Measurements from ENCODE around the gene TMEM95. TPM values are rescaled to one million over a fixed set of nuclear protein-coding genes. Genes with fewer than 3 reads are reported as not detected.
A peak's percentile ranks its signal among the peaks of the same experiment; 100 is the strongest.

Gene TMEM95
- total RNA-seq, 2 experiments from 2014 or later, result not detected

- intact Hi-C loops (cut with micrococcal nuclease), result no loop called here
- peak overlapping the region; percentile 89 for H3K27ac Mint-ChIP-seq
- no peaks in the 10 kb centered on the region for H3K9me3 Mint-ChIP-seq
- peaks cover 53% of the 10 kb centered on the region for H3K4me1 Mint-ChIP-seq (ENCODE audit: low read depth)
- CTCF ChIA-PET, result interaction anchor here (0.7 to 2.6 kb wide), 9 partner anchors 13 to 373 kb away, joined by 3 to 20 read pairs (median 5); partner anchors contain the start of genes ACADVL, ACAP1, DLG4 and NEURL4
- ATAC-seq, result peak; percentile 13
- peaks cover 56% of the 10 kb centered on the region for H3K36me3 Mint-ChIP-seq (ENCODE audit: low read depth)
- POLR2A ChIA-PET, result interaction anchor here (0.6 to 9.0 kb wide), 31 partner anchors 12 to 1895 kb away, joined by 3 to 150 read pairs (median 5); partner anchors contain the start of genes ACADVL, ACAP1, DLG4 and GABARAP
- H3K4me3 Mint-ChIP-seq, result peak overlapping the region; percentile 88
- no peaks in the 10 kb centered on the region for H3K27me3 Mint-ChIP-seq
- TF ChIP-seq CTCF (IDR thresholded peaks at IDR 0.05), result no peak
- DNase-seq, result peak; percentile 44
Measured at GRCh38 chr17:7313890-7314718, 40.9 kb upstream of the TMEM95 start.

- no peaks in the 10 kb centered on the region for H3K9me3 Mint-ChIP-seq
- ChIA-PET CTCF (interaction anchor here (1.1 to 2.6 kb wide), 6 partner anchors 10 to 373 kb away, joined by 3 to 20 read pairs (median 6); partner anchors contain the start of genes ACAP1, NEURL4 and TP53), POLR2A (interaction anchor here (0.6 to 9.0 kb wide), 27 partner anchors 12 to 371 kb away, joined by 3 to 150 read pairs (median 5); partner anchors contain the start of genes ACAP1, CD68, GABARAP and NEURL4)
- ATAC-seq (peak; percentile 82), DNase-seq (peak; percentile 96)
- no peak for TF ChIP-seq CTCF (IDR thresholded peaks at IDR 0.05)
- peaks cover 47% of the 10 kb centered on the region for H3K36me3 Mint-ChIP-seq (ENCODE audit: low read depth)
- peak within 1 kb of the TSS; percentile 89 for H3K27ac Mint-ChIP-seq
- intact Hi-C loops (cut with micrococcal nuclease), result no loop called here
- peak within 1 kb of the TSS; percentile 88 for H3K4me3 Mint-ChIP-seq
- H3K27me3 Mint-ChIP-seq, result no peaks in the 10 kb centered on the region
- H3K4me1 Mint-ChIP-seq (ENCODE audit: low read depth), result peaks cover 45% of the 10 kb centered on the region
Measured at GRCh38 chr17:7314719-7315569, 40.0 kb upstream of the TMEM95 start, which contains the start of gene GPS2. Gene GPS2 (minus strand): TSS chr17:7315360. CDS start chr17:7315052, 308 bp downstream.

- Mint-ChIP-seq H3K9me3 (no peaks in the 10 kb centered on the region), H3K36me3 (ENCODE audit: low read depth) (peaks cover 40% of the 10 kb centered on the region), H3K27ac (peak overlapping the region; percentile 89), H3K27me3 (no peaks in the 10 kb centered on the region), H3K4me1 (ENCODE audit: low read depth) (peaks cover 37% of the 10 kb centered on the region), H3K4me3 (peak overlapping the region; percentile 88)
- intact Hi-C loops (cut with micrococcal nuclease), result no loop called here
- no peak for DNase-seq
- no peak for ATAC-seq
- POLR2A ChIA-PET, result interaction anchor here (0.7 to 9.0 kb wide), 13 partner anchors 11 to 271 kb away, joined by 3 to 150 read pairs (median 4); partner anchors contain the start of genes ACAP1, CD68, NEURL4 and SLC2A4
- TF ChIP-seq CTCF (IDR thresholded peaks at IDR 0.05), result no peak
- CTCF ChIA-PET, result interaction anchor here (1.2 to 1.5 kb wide), 3 partner anchors 9 to 40 kb away, joined by 4 to 6 read pairs (median 5); no protein-coding TSS in a partner anchor
Measured at GRCh38 chr17:7315570-7316235, 39.3 kb upstream of the TMEM95 start.

- ATAC-seq (no peak), DNase-seq (no peak)
- intact Hi-C loops (cut with micrococcal nuclease), result no loop called here
- peak overlapping the region; percentile 55 for H3K27ac Mint-ChIP-seq
- no peak for TF ChIP-seq CTCF (IDR thresholded peaks at IDR 0.05)
- peaks cover 25% of the 10 kb centered on the region for H3K4me1 Mint-ChIP-seq (ENCODE audit: low read depth)
- H3K9me3 Mint-ChIP-seq, result no peaks in the 10 kb centered on the region
- peaks cover 39% of the 10 kb centered on the region for H3K36me3 Mint-ChIP-seq (ENCODE audit: low read depth)
- H3K27me3 Mint-ChIP-seq, result no peaks in the 10 kb centered on the region
- ChIA-PET POLR2A (interaction anchor here (1.1 to 2.0 kb wide), 5 partner anchors 8 to 36 kb away, joined by 3 to 9 read pairs (median 5); partner anchors contain the start of genes NEURL4 and SLC2A4), CTCF (interaction anchor here (1.0 kb wide), 1 partner anchor 10 kb away, joined by 4 read pairs; no protein-coding TSS in a partner anchor)
- peak overlapping the region; percentile 12 for H3K4me3 Mint-ChIP-seq
Measured at GRCh38 chr17:7317161-7317803, 37.7 kb upstream of the TMEM95 start.

All from activated CD8-positive, alpha-beta T cell treated with anti-CD3 and anti-CD28 coated beads for 36 hours (primary cell).